Gastrocnemius medialis (tissue), 4 donors: ENCODE data around the gene ENTPD1. TPM values are rescaled to one million over a fixed set of nuclear protein-coding genes. Genes with fewer than 3 reads are reported as not detected.
A peak's percentile ranks its signal among the peaks of the same experiment; 100 is the strongest.

Source experiments
- ATAC-seq, 2 donors: fragments of 150-250 bp; one replicate each; pipeline ENCODE4 v1.9.1; 2016
- DNase-seq, 2 donors: peaks; one replicate each; pipeline ENCODE4 v3.0.0-alpha.2; 2019
- H3K27ac ChIP-seq, 4 donors: fragments of 200-600 bp; sonication (generic); 1 replicate in 1 of 4; 2 replicates in 3 of 4; pipeline ENCODE4 v1.5.1; 2016 to 2018; ENCODE audit warnings: mild to moderate bottlenecking in 2 of 4, moderate library complexity in 1 of 4
- H3K27me3 ChIP-seq, 3 donors: fragments of 200-600 bp; sonication (generic) in 2 of 3; 1 replicate in 1 of 3; 2 replicates in 2 of 3; pipeline versions ENCODE4 v1.5.1 to v1.6.0; 2016 to 2019; ENCODE audit warnings: mild to moderate bottlenecking in 1 of 3, moderate library complexity in 1 of 3
- H3K36me3 ChIP-seq, 2 donors: fragments of 200-600 bp; sonication (generic) in 1 of 2; one replicate each; pipeline ENCODE4 v1.5.1; 2017 to 2018
- H3K4me1 ChIP-seq, 2 donors: fragments of 200-600 bp; sonication (generic) in 1 of 2; one replicate each; pipeline ENCODE4 v1.5.1; 2016 to 2017; ENCODE audit warnings: mild to moderate bottlenecking in 2 of 2
- H3K4me3 ChIP-seq, 4 donors: fragments of 200-600 bp; sonication (generic) in 3 of 4; 1 replicate in 1 of 4; 2 replicates in 3 of 4; pipeline ENCODE4 v1.5.1; 2016 to 2019; ENCODE audit warnings: mild to moderate bottlenecking in 2 of 4
- H3K9me3 ChIP-seq, 3 donors: fragments of 200-600 bp; sonication (generic) in 2 of 3; 1 replicate in 1 of 3; 2 replicates in 2 of 3; pipeline ENCODE4 v1.5.1; 2016 to 2019
- POLR2A ChIP-seq, 2 donors: fragments of 450-650 bp; IDR thresholded peaks; one replicate each; pipeline ENCODE4 v1.6.1; 2017; ENCODE audit warnings: antibody characterized with exemption in 2 of 2, mild to moderate bottlenecking in 2 of 2, moderate library complexity in 2 of 2
- in situ Hi-C, 4 donors: fragments of 200-750 bp; cut with MboI; loops; one replicate each; pipeline versions ENCODE4 v1.15.0 to v1.8.0; 2017; ENCODE audit warnings: low sequenced_read_pairs in 4 of 4
- intact Hi-C: fragments of 100-400 bp; cut with DNase I; formaldehyde crosslinking; loops from one replicate; pipeline ENCODE4 v1.15.1; 2023; ENCODE audit warnings: low total_unique reads
- total RNA-seq, 4 donors: library from RNA; depleted of rRNA; stranded (reverse); fragments of >200 nt; gene quantifications; one replicate each; pipeline versions ENCODE4 v1.1.0 to v1.2.3, GENCODE V29; 2016
- TF ChIP-seq, protein P1 (sequence below), 5 experiments: fragments of 450-650 bp in 3 of 5; fragments of 200-600 bp in 2 of 5; sonication (generic) in 2 of 5; IDR thresholded peaks in 4 of 5; conservative IDR thresholded peaks in 1 of 5; 1 replicate in 4 of 5; 2 replicates in 1 of 5; pipeline ENCODE4 v1.5.1; 2016 to 2019; ENCODE audit warnings: antibody characterized with exemption in 5 of 5, mild to moderate bottlenecking in 3 of 5, moderate library complexity in 3 of 5

The ENTPD1 gene
- total RNA-seq, 4 donors from 2014 or later = 1.7 to 6.9 (median 3.8) TPM

DNA sequence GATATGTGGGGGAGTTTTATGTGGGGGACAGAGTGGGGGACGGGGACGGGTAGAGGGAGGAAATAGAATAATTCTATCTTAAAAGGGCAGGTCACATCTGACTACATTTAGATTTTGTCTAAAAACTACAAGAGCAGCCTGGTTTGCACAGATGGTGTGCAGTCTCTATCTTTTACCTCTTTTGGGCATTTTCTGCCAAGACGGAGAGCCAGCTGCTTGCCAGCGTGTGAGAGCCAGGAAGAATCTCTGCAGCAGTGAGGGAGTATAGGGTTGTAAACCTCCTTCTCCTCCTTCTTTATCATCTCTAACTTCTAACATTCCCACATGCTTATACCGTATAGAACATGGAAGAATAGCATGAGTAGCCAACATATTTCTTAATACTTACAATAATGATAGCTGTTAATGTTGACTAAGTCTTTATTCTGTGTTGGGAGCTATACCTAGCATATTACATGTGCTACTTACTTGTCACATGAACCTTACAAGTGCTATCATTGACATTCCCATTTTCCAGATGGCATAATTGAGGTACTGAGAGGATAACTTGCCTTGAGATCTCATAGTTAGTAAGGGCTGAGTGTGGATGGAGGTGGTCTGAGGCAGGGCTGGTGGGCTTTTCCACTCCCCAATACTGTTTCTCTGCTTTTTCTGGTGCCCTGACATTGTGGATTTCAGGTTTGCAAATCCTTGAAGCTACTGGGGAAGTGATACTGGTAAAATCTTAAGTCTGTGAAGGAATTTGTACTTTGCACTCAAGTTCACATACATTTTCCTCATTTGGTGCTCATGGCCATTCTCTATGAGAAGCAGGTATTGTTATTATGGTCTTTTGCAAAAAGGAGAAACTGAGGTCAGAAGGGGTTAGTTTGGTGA is 1.1 kb downstream of the ENTPD1 start:
- H3K27me3 ChIP-seq = peaks cover 0 to 2% (median 0%) of the 10 kb centered on the region in 3 donors
- DNase-seq = no peak
- intact Hi-C loops = no loop called here
- peak overlapping the region; percentile 48 to 73 (median 60) for H3K27ac ChIP-seq
- TF ChIP-seq, protein P1, sequence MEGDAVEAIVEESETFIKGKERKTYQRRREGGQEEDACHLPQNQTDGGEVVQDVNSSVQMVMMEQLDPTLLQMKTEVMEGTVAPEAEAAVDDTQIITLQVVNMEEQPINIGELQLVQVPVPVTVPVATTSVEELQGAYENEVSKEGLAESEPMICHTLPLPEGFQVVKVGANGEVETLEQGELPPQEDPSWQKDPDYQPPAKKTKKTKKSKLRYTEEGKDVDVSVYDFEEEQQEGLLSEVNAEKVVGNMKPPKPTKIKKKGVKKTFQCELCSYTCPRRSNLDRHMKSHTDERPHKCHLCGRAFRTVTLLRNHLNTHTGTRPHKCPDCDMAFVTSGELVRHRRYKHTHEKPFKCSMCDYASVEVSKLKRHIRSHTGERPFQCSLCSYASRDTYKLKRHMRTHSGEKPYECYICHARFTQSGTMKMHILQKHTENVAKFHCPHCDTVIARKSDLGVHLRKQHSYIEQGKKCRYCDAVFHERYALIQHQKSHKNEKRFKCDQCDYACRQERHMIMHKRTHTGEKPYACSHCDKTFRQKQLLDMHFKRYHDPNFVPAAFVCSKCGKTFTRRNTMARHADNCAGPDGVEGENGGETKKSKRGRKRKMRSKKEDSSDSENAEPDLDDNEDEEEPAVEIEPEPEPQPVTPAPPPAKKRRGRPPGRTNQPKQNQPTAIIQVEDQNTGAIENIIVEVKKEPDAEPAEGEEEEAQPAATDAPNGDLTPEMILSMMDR (IDR thresholded peaks at IDR 0.05 in 4 of 5, conservative IDR thresholded peaks at IDR 0.05 in 1 of 5) = no peak
- TF ChIP-seq POLR2A (IDR thresholded peaks at IDR 0.05) = no peak
- no peak for ATAC-seq
- in situ Hi-C loops = no loop called here
- no peaks in the 10 kb centered on the region for H3K4me1 ChIP-seq
- peak overlapping the region; percentile 19 to 48 (median 39) for H3K4me3 ChIP-seq
- H3K9me3 ChIP-seq = no peaks in the 10 kb centered on the region
- H3K36me3 ChIP-seq = no peaks in the 10 kb centered on the region

DNA sequence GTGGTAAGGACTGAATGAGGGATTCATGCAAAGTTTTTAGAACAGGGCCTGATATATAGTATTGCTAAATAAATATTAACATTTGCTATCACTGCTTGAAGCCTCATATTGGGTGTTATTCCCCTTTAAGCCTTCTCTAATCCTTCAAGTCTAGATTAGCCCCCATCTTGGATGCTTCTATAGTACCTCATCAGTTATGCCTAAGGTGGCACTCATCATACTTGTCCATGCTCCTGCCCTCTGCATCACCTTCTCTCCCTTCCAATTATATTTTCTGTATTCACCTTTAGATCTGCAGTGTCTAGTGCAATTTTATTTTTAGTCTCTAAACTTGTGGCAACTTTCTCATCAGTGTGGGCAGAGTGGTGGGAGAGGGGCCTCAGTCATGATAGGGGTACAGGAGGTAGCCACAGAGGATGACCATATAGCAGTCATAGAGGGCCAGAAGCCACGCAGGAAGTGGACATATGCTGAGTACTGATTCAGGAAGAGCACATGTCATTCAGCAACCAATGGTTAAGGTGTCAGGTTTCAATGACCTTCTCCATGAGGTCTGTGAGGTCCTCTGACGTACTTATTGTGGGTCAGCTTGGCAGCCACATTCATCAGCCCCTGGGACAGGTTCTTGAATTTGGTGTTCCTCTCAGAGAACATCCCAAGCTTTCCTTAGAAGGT is 2.5 kb downstream of the ENTPD1 start:
- intact Hi-C loops (no loop called here), in situ Hi-C loops (no loop called here)
- Histone ChIP-seq H3K27me3 (peaks cover 0 to 2% (median 0%) of the 10 kb centered on the region in 3 donors), H3K27ac (peak overlapping the region in 3 of 4 donors; percentile 15 to 31 (median 18)), H3K4me3 (no peak overlapping the region), H3K9me3 (no peaks in the 10 kb centered on the region), H3K4me1 (no peaks in the 10 kb centered on the region), H3K36me3 (no peaks in the 10 kb centered on the region)
- TF ChIP-seq, protein P1 (IDR thresholded peaks at IDR 0.05 in 4 of 5, conservative IDR thresholded peaks at IDR 0.05 in 1 of 5) = no peak
- TF ChIP-seq POLR2A (IDR thresholded peaks at IDR 0.05) = no peak
- DNase-seq = no peak
- ATAC-seq = no peak

DNA sequence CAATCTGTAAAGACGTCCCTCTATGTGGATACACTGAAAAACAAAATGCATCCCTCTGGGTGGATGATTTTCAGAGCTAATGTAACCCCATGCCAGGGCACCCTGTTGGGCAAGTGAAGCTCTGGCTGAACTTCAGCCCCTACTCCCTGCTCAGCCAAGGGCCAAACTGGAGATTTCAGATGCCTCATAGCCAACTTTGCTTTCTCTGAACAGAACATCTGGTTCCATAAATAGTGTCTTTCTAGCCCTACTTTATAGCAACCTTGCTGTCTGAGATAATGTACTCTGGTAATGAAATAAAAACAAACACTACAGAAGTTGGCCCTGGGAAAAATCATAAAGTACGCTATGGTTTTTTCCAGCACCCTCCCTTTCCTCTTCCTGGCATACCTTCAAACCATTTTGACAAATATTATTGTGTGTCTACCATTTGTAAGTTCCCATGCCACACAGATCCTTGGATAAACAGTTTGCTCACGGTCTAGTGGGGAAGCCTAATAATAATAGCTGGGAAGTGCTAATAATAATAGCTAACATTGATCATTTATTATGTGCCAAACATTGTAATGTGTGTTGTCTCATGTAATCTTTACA is 3.4 kb downstream of the ENTPD1 start:
- peaks cover 0 to 2% (median 0%) of the 10 kb centered on the region in 3 donors for H3K27me3 ChIP-seq
- TF ChIP-seq POLR2A (IDR thresholded peaks at IDR 0.05) = no peak
- TF ChIP-seq, protein P1 (IDR thresholded peaks at IDR 0.05 in 4 of 5, conservative IDR thresholded peaks at IDR 0.05 in 1 of 5) = no peak
- peak overlapping the region in 3 of 4 donors; percentile 8 to 16 (median 15) for H3K27ac ChIP-seq
- ATAC-seq (no peak), DNase-seq (no peak)
- intact Hi-C loops = no loop called here
- no peaks in the 10 kb centered on the region for H3K4me1 ChIP-seq
- in situ Hi-C loops = no loop called here
- no peaks in the 10 kb centered on the region for H3K36me3 ChIP-seq
- no peak overlapping the region for H3K4me3 ChIP-seq
- H3K9me3 ChIP-seq = no peaks in the 10 kb centered on the region

DNA sequence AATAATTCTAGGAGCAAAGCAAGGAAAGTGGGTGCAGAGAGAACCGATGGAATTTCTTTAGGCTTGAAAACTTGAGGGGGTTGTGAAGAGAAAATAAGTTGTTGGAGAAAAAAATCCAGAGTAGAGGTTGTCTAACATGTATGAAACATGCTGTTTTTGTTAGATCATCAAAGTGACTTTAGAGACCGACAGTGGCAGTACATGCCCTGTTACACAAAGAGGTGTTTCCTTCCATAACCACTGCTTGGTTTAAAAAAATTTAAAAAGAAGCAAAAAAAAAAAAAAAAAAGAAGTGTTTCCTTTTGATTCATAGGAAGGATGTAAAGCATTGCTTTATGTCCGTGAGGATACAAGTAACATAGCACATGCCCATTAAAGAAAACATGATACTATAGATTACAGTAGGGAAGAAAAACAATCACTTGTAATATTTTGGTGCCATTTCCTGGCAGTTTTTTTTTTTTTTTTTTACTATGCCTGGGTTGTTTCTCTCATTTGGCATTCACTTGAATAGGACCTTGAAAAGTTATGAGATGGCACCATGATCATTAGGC is 6.1 kb downstream of the ENTPD1 start:
- no peak for TF ChIP-seq POLR2A (IDR thresholded peaks at IDR 0.05)
- TF ChIP-seq, protein P1 (IDR thresholded peaks at IDR 0.05 in 4 of 5, conservative IDR thresholded peaks at IDR 0.05 in 1 of 5) = no peak
- H3K36me3 ChIP-seq = no peaks in the 10 kb centered on the region
- intact Hi-C loops (no loop called here), in situ Hi-C loops (no loop called here)
- no peak overlapping the region for H3K4me3 ChIP-seq
- no peak overlapping the region for H3K27ac ChIP-seq
- no peaks in the 10 kb centered on the region for H3K27me3 ChIP-seq
- H3K4me1 ChIP-seq = no peaks in the 10 kb centered on the region
- no peaks in the 10 kb centered on the region for H3K9me3 ChIP-seq
- no peak for DNase-seq
- no peak for ATAC-seq
